ENCODE data around the gene ALDOA.
"Not testable (repeated sequence)": the region's sequence is repeated elsewhere in the genome, so short reads cannot be mapped to it uniquely, and the experiment has no call there.

ALDOA gene

GRCh38 chr16:30092373-30093010 lies 26.9 kb downstream of the ALDOA start:
- FAIRE-seq = no peak

DNA sequence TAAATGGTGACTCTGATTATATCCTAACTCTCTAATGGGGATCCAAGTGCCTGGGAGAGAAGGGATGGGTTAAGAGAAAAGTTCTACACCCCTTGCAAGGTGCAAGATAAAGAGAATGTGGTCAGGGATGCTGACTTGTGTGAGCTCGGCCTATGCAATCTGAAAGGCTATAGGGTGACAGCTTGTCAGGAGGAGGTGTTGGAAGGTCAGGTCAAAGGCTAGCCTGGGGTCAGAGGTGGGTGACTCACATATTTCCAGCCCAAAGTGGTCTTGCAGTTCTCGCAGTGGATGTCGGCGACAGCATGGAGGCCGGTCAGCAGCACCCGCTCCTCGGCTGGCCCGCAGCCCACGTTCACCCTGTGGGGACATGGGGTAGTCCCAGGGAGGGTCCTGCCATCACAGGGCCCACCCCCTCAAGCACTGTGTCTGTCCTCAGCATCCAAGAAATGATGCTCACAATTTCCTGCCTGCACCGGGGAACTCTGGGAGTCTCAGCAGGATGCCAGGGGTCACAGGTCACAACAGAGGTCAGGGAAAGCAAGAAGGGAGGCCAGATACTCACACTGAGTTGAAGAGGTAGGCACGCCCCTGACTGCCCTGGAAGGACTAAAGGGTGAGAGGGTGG lies 29.1 kb downstream of the ALDOA start:
- no peak for FAIRE-seq

- FAIRE-seq = no peak
These were observed 29.9 kb downstream of the ALDOA start for GRCh38 chr16:30095166-30096078.

DNA sequence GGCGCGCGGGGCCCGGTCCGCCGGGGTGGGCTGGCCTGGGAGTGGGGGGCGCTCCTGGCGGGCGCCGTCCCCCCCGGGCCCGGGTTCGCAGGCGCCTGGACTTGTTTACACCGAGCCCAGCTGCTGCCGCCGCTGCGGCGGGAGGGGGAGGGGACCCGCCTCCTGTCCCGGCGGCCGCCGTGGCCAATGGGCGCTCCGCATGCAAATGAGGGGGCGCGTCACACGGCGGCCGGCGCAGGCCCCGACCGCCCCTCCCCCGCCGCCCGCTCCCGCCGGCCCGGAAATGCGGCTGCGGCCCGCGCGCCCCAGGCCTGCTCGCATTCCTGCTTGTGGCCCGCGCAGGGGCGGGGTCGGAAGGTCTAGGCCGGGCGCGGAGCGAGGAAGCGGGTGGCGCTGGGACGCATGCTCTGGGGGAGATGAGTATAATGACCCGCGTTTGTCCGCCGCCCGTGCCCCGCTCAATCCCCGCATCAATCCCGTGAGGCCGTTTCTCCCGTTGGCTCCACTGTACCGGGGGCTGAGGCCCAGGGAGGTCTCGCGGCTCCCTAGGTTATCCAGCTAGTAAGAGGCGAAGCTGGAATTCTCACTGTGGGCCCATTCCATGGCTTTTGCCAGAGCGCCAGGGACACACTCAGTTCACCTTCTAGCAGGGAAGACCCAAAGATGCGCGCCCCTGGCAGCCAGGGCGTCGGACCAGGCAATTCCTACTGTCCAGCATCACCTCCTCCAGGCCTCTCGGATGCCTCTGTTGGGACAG lies 30.7 kb downstream of the ALDOA start, which contains the start of gene YPEL3:
YPEL3 (minus strand) TSS at position 109 of the 757 bp plus-strand sequence. CDS start 731 bp downstream, outside the sequence.
- FAIRE-seq = no peak

- no peak for FAIRE-seq
These were observed 31.5 kb downstream of the ALDOA start for GRCh38 chr16:30096862-30097563.

DNA sequence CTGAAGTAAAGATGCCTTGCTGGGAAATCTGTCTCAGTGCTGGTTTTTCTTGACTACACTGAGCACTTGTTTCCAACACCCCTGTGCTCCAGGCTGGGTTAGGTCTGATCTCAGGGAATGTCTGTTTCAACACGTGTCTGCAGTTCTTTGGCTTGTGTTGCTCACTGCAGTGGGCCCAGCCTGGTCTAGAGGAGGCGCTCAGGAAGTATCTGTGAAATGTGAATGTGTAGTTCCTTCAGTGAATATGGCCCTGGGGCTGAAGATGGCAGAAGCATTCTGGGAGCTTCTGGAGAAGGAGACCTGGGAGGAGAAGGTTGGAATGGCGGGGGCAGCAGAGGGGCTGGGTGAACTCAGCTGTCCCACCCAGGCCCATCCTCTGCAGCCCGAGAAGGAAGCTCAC lies 38.5 kb downstream of the ALDOA start:
- no peak for FAIRE-seq

GRCh38 chr16:30104492-30104891 lies 38.9 kb downstream of the ALDOA start:
- FAIRE-seq = no peak

GRCh38 chr16:30108059-30108850 lies 42.7 kb downstream of the ALDOA start:
- FAIRE-seq = no peak

DNA sequence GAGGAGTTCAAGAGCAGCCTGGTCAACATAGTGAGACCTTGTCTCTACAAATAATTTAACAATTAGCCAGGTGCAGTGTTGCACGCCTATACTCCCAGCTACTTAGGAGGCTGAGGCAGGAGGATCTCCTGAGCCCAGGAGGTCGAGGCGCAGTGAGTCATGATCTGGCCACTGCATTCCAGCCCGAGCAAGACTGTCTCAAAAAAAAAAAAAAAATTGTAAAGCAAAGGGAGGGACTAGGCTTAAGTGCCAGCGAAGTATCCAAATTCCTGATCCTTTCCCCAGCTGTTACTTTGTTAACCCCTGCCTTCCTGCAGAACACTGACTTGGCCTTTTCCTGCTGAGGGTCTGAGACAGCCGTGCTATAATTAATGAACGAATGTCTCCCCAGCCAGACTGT lies 45.1 kb downstream of the ALDOA start:
- FAIRE-seq = no peak

GRCh38 chr16:30112197-30113030 lies 46.9 kb downstream of the ALDOA start:
- FAIRE-seq = no peak

DNA sequence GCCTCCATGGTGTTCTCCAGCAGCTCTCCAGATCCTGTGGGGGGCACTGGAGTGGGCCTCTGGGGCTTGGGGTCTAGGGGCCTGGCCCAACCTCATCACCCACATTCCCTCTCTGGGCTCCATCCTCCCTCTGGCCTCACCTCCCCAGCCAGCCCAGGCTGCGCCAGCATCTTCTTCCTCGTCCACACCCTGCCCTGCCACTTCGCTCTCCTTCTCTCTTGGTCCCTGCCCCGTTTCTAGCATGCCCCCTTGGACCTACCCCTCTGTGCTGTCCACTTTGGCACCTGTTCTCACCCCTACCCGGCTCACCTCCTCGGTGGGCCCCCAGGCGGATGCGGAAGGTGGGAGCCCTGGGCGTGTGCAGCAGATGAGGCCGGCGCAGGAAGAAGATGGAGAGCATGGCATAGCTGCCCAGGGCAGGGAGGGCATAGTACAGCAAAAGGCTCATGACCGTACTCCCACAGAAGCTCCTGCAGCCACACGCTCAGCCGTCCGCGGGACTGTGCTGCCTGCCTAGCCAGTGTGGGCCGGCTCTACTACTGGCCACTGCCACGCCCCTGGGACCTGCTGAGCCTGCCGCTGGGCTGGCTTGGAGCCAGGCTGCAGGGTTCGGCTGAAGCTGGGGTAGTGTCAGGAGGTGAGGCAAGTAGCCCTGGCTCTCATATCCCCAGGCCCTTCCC lies 47.6 kb downstream of the ALDOA start, which contains the start of gene GDPD3:
GDPD3 (minus strand) TSS at position 507 of the 680 bp plus-strand sequence; CDS start at position 448, 59 bp downstream.
- FAIRE-seq = no peak

- no peak for FAIRE-seq
These were observed 48.3 kb downstream of the ALDOA start for GRCh38 chr16:30113711-30114333.

GRCh38 chr16:30114411-30114810 lies 48.9 kb downstream of the ALDOA start:
- no peak for FAIRE-seq

DNA sequence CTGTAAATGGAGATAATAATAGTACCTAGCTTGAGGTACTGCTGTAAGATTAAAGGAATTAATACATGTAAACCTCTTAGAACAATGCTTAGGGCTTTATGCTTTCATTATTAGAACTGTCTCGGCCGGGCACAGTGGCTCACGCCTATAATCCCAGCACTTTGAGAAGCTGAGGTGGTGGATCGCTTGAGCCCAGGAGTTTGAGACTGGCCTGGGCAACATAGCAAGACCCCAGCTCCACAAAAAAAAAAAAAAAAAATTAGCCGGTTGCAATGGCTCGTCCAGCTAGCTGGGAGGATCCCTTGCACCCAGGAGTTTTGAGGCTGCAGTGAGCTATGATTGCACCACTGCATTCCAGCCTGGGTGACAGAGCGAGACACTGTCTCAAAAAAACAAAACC lies 49.3 kb downstream of the ALDOA start:
- FAIRE-seq = not testable (repeated sequence)

DNA sequence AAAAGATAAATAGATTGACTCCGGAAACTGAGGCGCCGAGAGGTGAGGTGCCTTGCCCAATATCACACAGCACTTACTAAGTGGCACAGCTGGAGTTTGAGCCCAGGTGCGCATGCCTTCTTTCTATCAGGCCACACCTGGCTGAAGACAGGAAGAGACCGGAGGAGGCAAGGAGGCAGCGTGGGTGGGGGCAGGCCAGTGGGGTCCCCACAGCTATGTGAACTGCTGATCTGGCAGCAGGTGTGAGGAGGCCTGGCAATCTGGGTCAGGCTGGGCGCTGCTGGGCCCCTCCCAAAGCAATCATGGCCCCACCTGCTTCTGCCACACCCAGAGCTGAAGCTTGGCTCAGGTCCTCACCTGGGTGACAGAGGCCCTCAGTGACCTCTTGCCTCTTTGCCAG lies 49.7 kb downstream of the ALDOA start:
- no peak for FAIRE-seq

DNA sequence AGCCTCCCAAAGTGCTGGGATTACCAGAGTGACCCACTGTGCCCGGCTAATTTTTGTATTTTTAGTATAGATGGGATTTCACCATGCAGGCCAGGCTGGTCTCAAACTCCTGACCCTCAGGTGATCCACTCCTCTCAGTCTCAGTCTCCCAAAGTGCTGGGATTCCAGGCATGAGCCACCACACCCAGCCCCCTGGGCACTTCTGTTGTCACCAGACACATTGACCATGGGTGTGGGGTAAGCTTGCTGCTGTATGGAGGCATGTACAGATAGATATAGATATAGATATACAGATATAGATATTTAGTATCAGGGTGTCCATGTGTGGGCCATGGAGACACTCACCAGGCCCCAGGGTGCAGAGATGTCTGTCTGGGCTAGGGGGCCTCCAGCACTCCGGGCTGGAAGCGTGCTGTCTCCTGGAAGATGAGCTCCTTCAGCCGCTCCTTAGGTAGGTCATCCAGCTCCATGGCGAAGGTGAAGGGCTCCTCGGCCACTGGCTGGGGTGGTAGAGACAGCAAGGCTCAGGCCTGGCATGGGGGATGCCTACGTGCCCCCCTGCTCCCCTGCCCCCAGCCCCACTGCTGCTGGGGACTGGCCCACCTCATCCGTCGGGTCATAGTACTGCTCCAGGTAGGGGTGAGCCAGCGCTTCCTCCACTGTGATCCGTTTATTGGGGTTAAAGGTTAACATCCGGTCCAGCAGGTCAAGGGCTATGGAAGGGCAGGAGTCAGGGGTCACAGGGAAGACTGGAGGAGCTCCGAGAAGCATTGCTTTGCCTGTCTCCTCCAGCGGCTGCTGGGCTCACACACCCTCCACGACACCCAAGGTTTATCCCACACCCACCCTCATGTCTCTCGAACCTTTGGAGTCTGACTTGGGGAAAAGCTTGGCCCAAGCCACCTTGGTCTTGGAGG lies 51.0 kb downstream of the ALDOA start:
- no peak for FAIRE-seq

DNA sequence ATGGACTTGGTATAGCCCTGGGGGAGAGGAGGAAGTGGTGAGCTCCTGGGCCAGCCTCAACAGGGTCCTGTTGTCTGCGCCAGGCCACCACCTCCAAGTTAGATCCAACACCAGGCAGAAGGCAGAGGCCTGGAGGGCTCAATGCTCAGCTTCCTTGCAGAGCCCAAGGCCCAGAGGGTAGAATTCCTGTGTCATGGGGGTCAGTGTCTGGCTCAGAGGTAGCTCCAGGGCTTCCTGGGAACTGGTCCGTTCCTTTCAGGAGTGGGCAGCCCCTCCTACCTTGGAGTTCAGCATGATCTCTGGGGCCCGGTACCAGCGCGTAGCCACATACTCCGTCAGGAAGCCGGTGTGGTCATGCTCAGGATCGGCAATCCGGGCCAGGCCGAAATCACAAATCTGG lies 52.2 kb downstream of the ALDOA start:
- no peak for FAIRE-seq

DNA sequence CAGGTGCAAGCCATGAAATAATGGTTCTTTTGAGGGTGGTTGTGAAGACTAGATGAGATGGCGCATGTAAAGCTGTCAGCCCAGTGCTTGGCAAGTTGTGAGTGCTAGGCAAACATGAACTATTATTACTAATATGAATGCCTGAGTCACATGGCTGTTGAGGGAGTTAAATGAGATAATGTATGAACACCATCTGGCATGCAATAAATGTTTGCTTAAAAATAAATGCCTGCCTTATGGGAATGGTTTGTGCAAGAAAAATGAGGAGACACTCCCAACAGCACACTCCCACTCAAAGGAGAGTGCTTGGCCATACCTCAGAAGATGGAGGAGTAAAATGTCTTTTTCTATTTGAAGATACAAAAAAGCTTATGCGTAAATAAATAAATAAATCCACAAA lies 53.9 kb downstream of the ALDOA start:
- FAIRE-seq = no peak
